Fibroblast of villous mesenchyme (primary cell): ENCODE measurements around the gene HNRNPLL. TPM values are rescaled to one million over a fixed set of nuclear protein-coding genes. Genes with fewer than 3 reads are reported as not detected.
A peak's percentile ranks its signal among the peaks of the same experiment; 100 is the strongest.
"Not testable (repeated sequence)": the region's sequence is repeated elsewhere in the genome, so short reads cannot be mapped to it uniquely, and the experiment has no call there.

Experiments used
- DNase-seq: peaks from one replicate; pipeline ENCODE4 v3.0.0-alpha.2; 2010; ENCODE audit warnings: low read depth
- H3K4me3 ChIP-seq: 2 replicates; pipeline ENCODE4 v1.5.1; 2011; ENCODE audit warnings: low read depth, mild to moderate bottlenecking, low read length
- total RNA-seq: library from RNA; depleted of rRNA; stranded (reverse); fragments of >200 nt; gene quantifications from 2 replicates; pipeline ENCODE4 v1.2.3, GENCODE V29; 2012
- TF ChIP-seq, protein P1 (sequence below): IDR thresholded peaks from 2 replicates; pipeline ENCODE4 v1.5.1; 2012; ENCODE audit warnings: low read depth, mild to moderate bottlenecking, low read length; ENCODE audit not compliant: insufficient read depth

HNRNPLL gene
- total RNA-seq, 1 donor, result 57.0 TPM

DNA sequence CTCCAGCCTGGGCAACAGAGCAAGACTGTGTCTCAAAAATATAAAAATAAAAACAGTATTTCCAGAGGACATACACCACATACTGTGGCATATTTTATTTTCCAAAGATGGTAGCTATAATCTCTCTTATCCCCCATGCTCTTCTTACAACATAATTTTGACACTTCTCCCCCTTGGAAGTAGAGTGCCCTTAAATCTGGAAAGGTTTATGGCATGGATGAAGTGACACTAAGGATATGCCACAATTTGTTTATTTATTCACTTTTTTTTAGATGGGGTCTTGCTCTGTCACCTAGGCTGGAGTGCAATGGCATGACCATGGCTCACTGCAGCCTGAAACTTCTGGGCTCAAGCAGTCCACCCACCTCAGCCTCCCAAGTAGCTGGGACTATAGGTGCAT lies 56.7 kb downstream of the HNRNPLL start:
- DNase-seq, result no peak
- no peak overlapping the region for H3K4me3 ChIP-seq
- TF ChIP-seq, protein P1, sequence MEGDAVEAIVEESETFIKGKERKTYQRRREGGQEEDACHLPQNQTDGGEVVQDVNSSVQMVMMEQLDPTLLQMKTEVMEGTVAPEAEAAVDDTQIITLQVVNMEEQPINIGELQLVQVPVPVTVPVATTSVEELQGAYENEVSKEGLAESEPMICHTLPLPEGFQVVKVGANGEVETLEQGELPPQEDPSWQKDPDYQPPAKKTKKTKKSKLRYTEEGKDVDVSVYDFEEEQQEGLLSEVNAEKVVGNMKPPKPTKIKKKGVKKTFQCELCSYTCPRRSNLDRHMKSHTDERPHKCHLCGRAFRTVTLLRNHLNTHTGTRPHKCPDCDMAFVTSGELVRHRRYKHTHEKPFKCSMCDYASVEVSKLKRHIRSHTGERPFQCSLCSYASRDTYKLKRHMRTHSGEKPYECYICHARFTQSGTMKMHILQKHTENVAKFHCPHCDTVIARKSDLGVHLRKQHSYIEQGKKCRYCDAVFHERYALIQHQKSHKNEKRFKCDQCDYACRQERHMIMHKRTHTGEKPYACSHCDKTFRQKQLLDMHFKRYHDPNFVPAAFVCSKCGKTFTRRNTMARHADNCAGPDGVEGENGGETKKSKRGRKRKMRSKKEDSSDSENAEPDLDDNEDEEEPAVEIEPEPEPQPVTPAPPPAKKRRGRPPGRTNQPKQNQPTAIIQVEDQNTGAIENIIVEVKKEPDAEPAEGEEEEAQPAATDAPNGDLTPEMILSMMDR, result no peak

DNA sequence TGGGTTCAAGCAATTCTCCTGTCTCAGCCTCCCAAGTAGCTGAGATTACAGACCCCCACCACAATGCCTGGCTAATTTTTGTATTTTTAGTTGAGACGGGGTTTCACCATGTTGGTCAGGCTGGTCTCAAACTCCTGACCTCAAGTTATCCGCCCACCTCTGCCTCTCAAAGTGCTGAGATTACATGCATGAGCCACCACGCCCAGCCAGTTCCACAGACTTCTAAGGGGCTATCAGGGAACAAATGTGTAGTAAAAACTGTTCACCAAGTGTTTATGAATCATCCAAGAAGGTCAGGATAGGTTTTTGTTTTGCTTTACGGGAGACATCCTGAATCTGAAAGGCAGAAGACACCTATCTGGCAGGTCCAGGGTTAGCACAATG lies 60.5 kb downstream of the HNRNPLL start:
- peak; percentile 30 for DNase-seq
- H3K4me3 ChIP-seq, result not testable (repeated sequence)

DNA sequence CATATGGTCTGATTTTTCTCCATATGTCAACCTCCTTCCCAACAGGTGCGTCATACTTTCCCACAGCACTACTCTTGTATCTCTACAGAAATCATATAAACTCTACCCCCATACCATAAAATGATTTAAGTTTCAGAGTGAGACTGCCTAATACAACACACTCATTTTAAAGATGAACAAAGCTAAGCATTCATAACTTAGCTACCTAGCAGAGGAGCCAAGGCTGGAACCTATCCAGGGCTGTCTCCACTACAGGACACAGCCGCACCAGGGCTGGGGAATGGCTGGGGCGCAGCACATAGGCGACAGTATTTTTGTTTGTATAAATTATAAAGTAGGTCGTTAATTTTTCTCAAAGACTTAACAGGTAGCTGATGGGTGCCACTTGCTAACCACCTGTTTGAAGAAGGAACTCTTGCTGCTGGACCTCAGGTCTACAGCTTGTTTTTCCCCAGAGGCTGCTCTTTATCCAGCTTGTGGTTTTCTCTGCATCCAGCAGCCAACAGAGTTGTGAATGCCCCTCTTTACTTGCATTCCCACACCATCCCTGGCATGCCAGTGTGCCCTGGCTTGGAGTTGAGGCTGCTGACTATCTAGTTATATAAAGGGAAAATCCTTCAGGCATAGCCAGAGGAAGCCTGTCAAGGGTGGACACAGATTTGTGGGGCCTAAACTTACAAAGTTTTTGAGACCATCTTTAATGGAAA lies 62.0 kb downstream of the HNRNPLL start:
- TF ChIP-seq, protein P1, result no peak
- DNase-seq, result no peak
- H3K4me3 ChIP-seq, result no peak overlapping the region

DNA sequence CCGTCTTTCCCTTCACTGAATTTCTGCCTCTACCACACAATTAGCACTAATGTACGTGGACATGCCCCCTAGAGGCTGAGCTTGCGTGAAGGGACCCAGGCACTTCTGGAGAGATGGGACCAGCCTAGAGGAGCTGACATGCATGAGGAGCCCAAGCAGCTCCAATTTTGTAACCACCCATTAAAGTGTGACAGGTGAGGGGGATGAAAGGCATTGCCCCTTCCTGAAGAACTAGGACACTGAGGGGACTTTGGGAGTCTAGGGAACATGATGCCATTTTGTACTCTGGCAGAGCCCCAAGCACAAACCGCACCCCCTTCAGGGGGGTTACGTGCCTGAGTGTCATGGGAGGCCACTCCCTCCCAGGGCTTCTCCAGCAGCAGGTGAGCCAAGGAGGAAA lies 63.6 kb downstream of the HNRNPLL start:
- no peak for DNase-seq
- no peak overlapping the region for H3K4me3 ChIP-seq
- TF ChIP-seq, protein P1, result no peak

- no peak overlapping the region for H3K4me3 ChIP-seq
- DNase-seq, result no peak
- TF ChIP-seq, protein P1, result no peak
Observed at GRCh38 chr2:38537937-38538525, 64.7 kb downstream of the HNRNPLL start.

- not testable (repeated sequence) for H3K4me3 ChIP-seq, DNase-seq
Observed at GRCh38 chr2:38537296-38537695, 65.4 kb downstream of the HNRNPLL start.

- H3K4me3 ChIP-seq, result peak overlapping the region; percentile 62
- TF ChIP-seq, protein P1, result peak; percentile 86
- peak; percentile 69 for DNase-seq
Observed at GRCh38 chr2:38535744-38536506, 66.8 kb downstream of the HNRNPLL start.
